GM19467 (cell line): ENCODE measurements around the gene MYBPH.

Experiments used
- ATAC-seq: cut with Tn5 transposase; IDR thresholded peaks from one replicate; pipeline ENCODE4 v1.9.1; 2021; ENCODE audit warnings: mild to moderate bottlenecking, moderate library complexity; ENCODE audit not compliant: unreplicated experiment

MYBPH gene

DNA sequence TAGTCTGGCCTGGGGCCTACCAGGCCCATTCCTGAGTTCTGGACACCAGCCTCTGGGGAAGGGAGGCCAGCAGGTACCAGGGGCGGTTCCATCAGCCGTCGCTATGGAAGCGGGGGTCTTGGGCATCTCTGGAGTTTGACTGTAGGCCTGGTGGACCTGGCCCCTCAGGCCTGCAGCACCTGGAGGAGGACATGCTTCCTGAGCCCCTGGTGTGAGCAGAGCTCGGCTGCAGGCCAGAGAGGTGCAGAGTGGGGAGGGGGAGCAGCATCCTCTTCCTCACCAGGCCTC lies 7.8 kb downstream of the MYBPH start:
- no peak for ATAC-seq

DNA sequence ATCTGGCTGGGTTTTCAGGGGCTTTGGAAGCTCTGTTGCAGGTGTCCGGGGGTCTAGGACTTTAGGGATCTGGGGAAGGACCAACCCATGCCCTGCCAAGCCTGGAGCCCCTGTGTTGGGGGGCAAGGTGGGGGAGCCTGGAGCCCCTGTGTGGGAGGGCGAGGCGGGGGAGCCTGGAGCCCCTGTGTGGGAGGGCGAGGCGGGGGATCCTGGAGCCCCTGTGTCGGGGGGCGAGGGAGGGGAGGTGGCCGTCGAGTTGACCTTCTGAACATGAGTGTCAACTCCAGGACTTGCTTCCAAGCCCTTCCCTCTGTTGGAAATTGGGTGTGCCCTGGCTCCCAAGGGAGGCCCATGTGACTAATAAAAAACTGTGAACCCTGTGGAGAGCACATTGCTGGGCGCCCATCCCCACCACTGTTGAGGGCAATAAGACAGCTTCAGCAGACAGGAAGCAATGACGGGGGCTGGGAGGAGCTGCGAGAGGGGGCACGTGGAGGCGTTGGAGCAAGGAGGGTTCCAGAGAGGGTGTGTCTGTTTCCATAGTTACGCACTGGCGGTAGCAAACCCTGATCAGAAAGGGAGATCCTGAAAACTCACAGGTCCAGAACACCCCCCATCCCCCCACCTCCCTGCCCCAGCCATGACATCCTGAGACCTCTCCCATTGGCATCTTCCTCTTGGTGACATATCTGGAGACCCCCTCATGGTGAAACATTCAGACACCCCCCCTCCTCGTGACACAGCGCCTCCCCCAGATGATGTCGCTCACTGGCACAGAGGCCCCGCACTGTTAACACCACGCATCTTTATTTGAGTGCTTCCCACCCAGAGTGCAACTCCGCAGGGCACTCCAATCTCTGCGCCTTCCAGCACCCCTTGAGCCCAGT lies 8.4 kb downstream of the MYBPH start:
- ATAC-seq, result no peak

DNA sequence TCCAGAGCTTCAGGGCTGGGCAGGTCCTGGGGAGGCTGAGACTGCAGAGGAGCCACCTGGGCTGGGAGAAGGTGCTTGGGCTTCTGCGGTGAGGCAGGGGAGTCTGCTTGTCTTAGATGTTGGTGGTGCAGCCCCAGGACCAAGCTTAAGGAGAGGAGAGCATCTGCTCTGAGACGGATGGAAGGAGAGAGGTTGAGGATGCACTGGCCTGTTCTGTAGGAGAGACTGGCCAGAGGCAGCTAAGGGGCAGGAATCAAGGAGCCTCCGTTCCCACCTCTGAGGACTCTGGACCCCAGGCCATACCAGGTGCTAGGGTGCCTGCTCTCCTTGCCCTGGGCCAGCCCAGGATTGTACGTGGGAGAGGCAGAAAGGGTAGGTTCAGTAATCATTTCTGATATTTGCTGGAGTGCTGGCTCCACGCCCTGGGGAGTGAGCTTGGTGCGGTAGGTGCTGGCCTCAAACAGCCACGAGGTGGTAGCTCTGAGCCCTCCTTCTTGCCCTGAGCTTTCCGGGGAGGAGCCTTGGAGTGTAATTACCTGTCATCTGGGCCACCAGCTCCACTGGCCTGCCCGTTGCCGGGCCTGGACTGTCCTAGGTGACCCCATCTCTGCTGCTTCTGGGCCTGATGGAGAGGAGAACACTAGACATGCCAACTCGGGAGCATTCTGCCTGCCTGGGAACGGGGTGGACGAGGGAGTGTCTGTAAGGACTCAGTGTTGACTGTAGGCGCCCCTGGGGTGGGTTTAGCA lies 9.3 kb downstream of the MYBPH start:
- ATAC-seq, result no peak

- no peak for ATAC-seq
Measured at GRCh38 chr1:203165800-203166161, 9.8 kb downstream of the MYBPH start.

GRCh38 chr1:203165101-203165799 lies 10.4 kb downstream of the MYBPH start:
- ATAC-seq, result no peak

DNA sequence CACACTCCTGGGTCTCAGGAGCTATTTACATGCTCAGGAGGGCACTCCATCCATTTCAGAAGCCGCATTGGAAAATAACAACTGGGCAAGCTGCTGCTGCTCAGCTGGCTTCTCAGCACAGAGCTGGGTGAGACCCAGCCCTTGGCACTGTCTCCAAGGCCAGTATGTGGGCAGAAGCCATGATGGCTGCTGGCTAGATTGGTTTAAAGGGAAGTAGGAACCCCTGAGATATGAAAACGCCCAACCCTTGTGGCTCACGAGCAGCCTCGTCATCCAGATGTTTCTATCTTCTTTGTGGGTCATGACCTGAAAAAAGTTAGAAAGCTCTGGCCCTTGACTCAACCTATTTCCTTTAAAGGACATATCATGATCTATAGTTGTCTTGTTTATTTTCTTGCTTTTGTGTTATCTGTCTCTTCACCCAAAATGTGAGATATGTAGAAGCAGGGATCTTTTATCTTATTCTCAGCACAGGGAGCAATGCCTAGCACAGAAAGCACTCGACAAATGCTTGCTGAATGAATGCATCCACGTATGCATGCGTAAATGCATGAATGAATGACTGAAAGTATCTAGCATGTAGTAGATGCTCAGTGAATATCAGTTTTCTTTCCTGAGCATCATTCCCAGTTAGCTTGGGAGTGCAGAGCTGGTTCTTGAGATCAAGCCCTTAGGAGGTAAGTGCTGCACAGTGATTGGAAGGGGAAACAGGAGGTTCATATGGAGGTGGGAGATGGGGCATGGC lies 11.6 kb downstream of the MYBPH start:
- no peak for ATAC-seq

- ATAC-seq, result no peak
Measured at GRCh38 chr1:203162403-203162802, 13.2 kb downstream of the MYBPH start.

- ATAC-seq, result no peak
Measured at GRCh38 chr1:203161703-203162102, 13.9 kb downstream of the MYBPH start.

DNA sequence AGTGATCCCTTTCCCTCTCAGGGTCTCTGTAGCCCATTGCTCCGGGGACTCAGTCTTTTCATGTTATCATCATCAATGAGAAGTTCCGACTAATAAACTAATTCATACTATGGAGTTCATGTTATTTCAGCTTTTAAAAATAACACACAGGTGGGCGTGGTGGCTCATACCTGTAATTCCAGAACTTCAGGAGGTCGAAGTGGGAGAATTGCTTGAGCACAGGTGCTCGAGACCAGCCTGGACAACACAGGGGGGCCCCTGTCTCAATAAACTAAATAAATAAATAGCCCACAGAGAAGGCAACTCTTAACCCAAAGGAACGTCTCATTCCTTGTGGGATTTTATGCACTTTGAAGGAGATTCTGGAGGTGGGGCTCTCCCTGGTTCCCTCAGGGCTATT lies 14.5 kb downstream of the MYBPH start:
- ATAC-seq, result no peak

DNA sequence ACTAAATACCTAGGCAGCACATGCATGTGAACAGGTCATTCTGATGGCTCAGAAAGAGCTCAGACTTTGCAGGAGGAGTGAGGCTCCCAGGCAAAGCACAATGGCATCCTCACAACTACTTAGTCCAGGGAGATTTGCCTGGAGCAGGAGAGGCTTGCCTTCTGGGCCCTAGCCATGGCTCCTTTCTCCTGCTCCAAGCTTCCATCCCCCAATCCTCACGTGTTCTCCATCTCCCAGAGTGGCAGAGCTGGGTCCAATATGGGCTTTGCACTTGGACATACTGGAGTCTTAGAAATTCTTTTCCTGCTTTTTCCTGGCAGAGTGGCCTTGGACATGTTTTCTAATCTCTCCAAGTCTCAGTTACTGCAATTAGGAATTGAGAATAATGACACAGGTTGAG lies 15.8 kb downstream of the MYBPH start:
- no peak for ATAC-seq

DNA sequence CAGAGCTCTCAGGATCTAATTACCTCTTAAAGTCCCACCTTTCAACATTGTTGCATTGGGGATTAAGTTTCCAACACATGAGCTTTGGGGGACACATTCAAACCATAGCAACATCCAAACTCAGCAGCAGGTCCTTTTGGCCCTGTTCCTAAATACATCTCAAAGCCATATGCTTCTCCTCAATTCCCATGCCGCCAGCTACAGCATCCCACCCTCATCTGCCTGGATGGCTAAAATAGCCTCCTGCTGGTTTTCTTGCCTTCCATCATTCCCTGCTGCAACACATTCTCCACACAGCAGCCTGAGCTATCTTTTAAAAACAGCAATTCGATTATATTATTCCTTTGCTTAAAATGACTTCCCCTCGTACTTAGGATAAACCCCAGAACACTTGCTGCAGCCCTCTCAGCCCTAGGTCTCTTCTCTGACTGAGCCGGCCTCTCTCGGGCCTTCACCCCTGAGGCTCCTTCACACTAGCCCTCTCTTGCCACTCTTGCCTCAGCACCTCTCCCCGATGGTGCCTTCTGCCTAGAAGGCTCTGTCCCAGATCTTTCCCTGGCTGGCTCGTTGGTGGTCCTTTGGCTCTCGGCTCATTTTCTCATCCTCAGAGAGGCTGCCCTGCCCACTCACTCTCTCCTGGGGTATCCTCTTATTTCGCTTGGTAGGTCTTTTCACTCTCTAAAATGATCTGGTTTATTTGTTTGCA lies 16.5 kb downstream of the MYBPH start:
- no peak for ATAC-seq

GRCh38 chr1:203158423-203158822 lies 17.2 kb downstream of the MYBPH start:
- ATAC-seq, result no peak

- no peak for ATAC-seq
Measured at GRCh38 chr1:203156280-203156679, 19.3 kb downstream of the MYBPH start.

DNA sequence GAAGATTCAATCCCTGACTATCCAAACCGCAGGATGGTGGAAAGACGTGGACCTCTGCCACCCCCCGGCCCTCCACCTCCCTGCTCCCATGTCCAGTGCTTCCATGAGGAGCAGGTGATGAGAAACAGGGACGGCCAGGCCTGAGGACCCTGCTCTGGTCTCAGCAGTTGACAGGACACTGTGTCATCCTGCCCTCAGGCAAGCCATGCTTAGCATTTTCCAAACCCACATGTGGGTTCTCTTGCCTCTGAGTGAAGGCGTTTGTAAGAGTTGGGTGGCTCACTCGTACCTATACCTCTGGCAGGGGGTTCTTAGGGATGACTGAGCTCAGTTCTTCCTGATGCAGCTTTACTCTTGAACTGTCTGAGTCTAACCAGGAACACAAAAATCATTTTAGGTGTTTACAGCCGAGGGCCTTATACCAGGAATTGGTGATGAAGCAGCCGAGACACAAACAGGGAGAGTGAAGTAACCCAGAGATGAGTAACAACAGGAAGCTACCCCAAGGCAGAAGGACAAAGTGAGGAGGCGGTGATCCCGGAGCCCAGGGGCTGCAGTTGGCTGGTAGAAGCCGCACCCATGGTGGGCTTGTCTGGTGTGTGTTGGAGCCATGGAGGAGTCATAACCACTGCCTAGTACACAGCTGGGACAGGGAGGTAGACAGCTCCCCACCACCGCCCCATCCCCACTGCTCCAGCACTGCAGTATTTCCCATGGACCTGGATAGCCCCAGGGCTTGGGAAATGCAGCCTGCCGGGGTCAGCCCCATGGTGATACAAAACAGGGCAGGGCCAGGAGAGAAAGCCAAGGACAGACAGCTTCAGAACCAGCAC lies 21.4 kb downstream of the MYBPH start:
- no peak for ATAC-seq

DNA sequence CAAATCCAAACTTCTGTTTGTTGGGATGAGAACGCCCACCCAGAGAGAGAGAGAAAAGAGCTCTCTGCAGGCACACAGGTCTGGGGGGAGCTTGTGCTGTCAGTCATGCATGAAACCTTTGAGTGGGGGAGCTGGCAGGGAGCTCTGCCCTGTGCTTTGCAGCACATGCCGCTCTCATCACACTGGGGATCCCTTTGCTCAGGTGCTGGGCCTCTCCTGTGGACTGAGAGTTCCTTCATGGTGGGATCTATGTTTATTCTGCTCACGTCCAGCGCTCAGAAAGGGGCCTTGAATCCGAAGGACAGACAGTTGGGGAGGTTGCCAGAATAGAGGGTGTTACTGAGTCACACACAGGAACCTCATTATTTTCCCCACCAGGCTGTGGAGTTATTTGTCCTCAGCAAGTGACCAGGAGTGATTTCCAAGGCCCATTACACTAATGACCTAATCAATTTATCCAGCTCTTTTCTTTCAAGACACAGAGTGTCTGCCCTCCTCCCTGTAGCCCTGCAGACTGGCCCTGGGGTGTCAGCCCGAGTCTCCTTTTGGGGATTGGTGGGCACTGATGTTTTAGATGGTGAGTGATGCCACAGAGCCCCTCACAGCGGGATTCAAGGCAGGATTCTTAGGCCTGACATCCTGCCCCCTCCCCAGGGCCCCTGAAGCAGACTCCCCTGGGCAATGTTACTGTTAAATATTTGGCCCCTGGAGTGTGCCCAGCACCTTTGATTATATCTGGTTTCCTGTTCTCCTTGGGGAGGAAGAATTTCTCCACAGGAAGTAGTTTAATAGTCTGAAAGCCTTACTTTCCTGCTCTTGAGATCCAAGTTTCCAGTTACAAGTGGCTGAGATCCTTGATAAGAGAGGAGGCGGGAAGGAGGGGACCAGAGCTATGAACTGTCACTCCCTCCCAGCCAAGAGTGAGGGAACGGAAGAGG lies 22.3 kb downstream of the MYBPH start:
- no peak for ATAC-seq

DNA sequence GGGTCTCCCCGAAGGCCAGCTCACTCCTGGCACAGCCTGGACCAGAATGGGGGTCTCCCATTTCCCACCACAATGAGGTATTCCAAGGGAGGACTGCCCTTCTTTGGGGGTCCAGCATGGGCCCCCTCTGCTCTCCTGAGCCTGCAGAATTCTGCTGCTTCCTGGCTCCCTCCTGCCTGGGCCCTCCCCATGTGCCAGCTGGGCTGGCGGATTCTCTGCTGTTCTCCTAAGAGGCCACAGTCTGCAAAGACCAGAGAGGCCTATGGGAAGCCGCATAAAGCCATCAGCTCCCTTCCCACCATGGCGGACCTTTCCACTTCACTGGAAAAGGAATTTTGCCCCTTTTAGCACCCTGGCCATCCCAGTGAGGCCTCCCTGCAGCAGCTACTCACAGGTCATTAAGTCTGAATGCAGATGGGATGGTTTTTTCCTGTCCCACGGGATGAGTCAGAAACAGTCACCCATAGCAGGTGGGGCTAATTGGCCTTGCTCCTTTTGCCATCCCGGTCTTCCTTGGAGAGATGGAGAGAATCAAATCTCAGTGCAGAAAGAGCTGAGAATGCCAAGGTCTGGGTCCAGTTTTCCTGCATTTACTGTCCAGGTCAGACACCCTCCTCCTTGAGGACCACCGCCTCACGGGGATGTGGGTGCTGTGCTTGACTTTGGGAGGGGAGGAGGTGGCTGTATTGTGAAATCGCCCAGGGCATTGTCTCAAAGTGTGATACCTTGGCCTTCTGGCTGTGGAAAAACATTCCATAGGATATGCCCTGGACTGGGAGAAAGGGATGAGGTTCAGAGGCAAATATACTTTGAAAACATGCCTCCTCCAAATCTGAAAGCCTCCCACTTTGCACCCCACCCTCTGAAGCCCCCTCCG lies 23.2 kb downstream of the MYBPH start:
- no peak for ATAC-seq

DNA sequence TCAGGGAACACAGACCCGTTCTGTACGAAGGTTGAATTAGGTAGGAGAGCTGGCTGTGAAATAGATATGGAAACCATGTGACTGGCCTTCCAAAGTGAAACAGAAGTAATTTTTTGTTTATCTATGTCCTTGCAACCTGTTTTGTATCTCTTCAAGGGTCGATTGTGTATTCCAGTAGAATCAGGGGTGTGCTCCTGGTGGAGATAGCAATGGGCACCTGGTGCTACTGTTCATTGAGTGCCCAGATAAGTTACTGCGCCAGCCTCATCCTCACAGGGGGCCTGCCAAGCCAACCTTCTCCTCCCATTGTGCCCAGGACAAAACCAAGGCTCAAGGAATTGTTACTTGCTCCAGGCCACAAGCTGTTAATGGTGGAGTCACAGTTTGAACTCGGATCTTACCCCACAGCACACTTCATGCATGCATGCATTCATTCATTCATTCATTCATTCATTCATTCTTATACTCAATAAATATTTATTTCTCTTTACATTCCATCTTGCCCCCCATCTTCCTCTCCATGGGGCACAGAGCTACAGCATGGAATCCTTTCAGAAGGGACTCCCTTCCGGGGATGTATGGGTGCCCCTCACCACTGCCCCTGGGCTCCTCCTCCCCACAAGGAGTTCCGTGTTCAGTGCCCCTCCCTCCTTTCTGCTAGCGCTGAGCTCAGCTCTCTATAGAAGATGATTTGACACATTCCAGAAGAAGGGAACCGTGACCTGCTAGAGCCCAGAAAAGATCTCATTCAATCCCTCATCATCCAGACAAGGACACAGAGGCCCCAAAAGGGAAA lies 24.1 kb downstream of the MYBPH start:
- no peak for ATAC-seq
